NAMALWA (cell line): ENCODE results near the gene SLC34A1.
"Not testable (repeated sequence)": the region's sequence is repeated elsewhere in the genome, so short reads cannot be mapped to it uniquely, and the experiment has no call there.

ENCODE experiments used
- DNase-seq: peaks from one replicate; pipeline ENCODE4 v3.0.0-alpha.2; 2015; ENCODE audit warnings: low spot score

SLC34A1 gene

DNA sequence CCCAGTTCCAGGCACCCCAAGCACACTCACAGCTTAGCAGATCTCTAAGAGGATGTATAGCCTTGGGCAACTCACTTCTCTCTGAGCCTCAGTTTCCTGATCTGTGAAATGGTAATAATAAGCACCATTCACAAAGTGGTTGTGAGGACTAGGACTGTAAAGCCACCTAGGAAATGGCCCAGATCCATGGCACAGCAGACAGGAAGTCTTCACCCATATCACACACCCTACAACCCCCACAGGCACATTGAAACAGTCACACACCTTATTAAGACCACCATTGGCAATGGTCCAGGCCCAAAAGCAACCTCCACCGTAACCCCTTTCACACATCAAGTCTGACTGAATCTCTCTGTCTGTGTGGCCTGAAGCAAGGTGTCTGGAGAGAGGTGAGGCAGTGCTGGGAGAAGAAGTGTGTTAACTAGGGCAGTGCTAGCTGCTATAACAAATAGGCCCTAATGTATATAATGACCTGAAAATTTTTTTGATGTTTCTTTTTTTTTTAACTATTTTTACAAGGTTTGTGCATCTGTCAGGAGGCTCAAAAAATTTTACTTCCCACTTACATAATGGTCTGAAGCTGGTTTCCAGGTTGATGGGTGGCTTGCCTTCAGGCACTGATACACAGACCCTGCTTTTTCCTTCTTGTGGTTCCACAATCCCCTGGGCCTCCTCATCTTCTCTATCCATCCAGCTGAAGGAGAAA, 28.9 kb upstream of the SLC34A1 start:
- no peak for DNase-seq

DNA sequence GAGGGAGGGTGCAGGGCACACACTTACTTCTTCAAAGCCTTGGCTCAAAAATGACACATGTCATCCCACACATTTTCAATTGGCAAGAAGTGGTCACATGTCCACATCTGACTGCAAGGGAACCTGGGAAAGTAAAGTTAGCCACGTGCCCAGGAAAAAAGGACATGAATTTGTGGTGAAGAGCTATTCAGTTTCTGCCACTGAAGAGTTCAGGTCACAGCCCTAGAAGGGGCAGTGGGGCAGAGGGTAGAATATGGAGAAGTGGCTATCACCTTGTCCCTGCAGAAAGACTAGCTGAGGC, 28.4 kb upstream of the SLC34A1 start:
- DNase-seq = no peak

DNA sequence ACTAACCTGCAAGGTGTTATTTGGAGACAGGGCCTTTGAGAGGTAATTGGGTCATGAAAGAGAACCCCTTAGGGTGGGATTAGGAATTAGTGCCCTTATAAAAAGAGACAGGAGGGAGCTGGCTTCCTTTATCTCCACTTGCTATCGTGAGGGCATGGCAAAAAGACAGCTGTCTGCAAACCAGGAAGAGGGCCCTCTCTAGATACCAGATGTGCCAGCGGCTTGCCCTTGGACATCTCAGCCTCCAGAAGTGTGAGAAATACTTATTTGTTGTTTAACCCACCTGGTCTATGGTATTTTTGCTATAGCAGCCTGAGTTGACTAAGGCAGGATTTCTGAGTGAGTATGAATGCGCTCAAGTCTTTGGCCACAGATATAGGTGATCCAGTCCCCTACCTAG, 27.5 kb upstream of the SLC34A1 start:
- DNase-seq = peak; percentile 60

DNA sequence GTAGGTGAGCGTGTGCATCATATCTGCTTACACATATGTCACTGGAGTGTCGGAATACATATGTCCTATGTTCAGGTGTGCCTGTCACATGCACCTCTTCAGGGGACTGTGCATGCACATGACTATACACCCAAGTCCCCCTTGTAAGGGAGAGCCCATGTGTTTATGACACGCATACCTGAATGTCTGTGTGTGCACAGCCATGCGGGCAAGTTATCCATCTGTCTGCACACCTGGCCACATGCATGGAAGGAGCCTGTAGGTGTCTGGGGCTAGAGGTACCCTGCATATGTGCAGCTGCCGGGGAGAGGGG, 27.1 kb upstream of the SLC34A1 start:
- DNase-seq = no peak

DNA sequence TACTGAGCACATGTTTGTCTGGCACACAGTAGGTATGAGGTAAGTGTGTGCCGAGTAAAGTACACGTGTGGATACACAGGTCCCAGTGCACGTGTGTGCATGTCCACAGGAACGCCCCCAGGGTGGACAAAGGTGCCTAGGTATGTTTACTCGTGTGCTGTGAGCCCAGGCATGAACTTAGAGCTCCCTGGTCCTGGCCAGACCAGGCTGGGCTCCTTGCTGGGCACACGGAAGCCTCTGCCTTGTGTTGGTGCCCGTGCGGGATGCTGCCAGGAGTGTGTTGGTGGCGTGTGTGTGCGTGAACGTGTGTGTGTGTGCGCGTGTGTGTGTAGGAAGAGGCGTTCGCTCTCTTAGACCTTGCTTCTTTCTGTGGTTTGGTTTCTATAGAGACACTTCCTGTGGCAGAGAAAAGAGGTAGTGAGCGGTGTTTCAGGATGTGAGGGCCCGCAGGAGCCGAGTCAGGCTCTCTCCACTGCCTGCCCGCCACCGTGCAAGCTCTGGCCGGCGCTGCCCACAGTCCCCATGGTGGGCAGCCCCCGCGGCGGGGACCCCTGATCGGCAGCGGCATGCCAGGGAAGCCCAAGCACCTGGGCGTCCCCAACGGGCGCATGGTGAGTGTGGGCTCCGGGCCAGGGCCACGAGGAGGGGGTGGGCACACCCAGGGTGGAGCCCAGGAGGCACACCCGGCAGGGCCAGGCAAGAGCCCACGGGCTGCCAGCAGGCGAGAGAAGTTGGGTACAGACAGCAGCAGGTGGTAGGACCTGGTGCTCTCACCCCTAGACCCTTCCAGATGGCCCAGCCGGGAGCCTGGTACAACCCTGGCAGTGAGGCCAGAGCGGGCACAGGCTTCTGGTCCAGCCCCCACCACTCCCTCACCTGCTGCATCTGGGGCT, 26.5 kb upstream of the SLC34A1 start, which contains the start of gene RGS14:
TSS of gene RGS14 (plus strand) at position 466 of the 893 bp plus-strand sequence. CDS start at position 567, 101 bp downstream.
- peak; percentile 94 for DNase-seq

DNA sequence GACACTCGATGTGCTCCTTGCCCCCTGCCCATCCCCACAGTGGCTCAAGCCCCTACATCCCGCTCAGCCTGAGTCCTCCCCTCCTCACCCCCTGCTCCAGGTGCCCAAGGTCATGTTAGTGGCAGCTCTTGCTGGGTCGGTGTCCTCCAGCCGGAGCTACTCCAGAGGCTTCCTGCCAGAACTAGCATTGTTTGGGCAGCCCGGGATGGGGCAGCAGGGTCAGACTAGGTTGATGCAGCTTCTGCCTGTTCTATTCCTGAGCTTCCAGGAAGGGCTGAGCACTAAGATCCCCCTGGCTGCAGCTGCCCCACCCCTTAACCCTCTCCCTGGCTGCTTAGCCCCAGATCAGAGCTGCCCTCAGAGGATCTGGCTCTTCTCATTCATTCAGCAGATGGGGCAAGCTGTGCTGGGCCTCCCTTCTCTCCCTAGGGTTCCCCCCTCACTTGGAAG, 25.8 kb upstream of the SLC34A1 start:
- DNase-seq = no peak

DNA sequence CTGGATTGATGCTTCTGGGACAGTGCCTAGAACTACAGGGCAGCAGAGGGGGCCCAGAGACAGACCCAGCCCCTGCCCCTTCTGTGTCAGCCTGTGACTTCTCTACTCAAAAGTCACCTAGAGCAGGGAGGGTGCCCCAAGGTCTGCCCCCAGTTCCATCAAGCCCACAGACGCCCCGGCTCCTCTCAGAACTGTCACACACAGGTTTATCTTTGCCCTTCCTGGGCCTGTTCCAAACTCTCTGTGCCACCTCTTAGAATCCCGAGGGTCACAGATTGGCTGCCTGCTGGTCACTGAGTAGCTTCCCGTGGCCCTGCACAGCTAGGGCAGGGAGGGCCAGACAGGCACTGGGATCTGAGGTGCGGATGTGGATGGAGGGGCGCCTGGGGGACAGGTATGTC, 24.8 kb upstream of the SLC34A1 start:
- no peak for DNase-seq

DNA sequence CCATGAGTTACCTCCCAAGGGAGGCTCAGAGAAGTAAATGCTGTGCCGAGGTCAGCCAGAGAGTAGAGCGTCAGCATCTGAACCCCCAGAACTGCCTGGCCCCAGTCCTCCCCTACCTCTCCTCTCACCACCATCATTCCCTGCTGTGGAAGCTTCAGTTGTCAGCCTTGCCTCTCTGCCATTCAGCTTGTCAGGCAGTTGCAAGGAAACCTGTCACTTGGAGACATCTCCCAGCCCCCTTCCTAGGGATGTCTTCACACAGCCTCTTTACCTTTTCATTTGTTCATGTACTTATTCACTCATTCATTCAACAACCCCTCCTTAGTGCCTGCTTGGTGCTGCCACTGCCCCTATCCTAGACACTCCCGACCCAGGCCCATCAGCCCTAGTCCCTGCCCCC, 24.4 kb upstream of the SLC34A1 start:
- DNase-seq = no peak

DNA sequence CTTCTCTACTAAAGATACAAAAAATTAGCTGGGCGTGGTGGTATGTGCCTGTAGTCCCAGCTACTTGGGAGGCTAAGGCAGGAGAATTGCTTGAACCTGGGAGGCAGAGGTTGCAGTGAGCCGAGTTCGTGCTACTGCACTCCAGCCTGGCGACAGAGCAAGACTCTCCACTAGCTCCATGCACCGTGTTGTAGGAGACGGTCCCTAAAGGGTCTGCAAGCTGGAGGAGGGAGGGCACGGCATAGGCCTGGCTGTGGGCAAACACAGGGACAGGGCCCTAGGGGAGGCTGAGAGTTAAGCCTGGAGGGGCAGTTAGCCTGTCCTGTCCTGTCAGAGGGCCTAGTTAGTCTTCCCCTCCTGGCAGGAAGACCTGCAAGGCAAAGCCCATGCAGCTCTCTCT, 23.5 kb upstream of the SLC34A1 start:
- DNase-seq = not testable (repeated sequence)

DNA sequence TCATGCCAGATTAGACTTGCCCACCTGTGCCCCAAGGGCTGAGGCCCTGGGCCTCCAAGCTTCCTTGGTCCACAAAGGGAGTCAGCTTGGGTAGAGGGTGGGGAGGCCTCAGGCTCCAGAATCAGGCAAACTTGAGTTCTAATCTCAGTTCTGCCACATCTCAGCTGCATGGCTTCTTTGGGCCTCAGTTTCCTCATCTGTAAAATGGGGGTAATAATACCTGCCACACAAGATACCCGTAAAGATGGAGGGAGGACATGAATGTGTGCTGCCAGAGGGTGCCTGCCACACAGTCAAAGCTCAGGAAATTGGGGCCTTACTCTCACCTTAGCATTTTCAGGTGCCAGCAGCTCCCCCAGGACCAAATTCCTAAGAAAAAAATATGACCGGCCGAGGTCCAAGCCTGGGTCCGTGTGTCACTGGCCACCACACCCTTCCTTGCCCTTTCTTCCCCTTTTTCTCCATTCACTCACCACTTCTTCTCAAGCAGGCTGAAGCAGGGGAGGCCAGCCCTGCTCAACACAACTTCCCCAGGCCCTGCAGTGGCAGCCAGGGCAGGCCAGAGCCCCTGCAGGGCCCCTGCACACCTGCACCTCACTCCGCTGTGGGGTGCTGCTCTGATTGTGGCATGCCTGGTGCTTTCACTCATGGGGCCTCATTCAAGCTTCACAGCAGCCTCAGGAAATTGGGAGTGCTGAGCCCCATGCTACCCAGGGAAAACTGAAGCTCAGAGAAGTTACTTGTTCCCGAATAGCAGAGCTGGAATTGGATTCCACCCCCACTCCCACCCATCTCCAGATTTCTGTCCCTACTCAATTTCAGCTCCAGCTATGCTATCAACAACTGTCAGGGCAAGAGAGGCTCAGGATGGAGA, 22.6 kb upstream of the SLC34A1 start:
- peak; percentile 67 for DNase-seq

DNA sequence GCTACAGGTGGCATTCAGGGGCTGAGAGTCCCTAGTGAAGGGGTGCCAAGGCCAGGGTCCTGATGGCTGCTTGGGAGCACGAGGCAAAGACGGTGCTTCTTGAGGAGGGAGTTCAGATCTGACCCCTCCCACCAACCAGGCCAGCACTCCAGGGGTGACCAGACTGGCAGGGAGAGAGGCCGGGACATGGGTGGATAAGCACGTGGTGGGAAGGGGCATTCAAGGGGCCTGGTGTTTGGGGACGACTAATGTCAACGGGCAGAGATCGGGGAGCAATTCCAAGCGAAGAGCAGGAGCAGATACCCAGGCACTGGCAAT, 22.0 kb upstream of the SLC34A1 start:
- DNase-seq = no peak

DNA sequence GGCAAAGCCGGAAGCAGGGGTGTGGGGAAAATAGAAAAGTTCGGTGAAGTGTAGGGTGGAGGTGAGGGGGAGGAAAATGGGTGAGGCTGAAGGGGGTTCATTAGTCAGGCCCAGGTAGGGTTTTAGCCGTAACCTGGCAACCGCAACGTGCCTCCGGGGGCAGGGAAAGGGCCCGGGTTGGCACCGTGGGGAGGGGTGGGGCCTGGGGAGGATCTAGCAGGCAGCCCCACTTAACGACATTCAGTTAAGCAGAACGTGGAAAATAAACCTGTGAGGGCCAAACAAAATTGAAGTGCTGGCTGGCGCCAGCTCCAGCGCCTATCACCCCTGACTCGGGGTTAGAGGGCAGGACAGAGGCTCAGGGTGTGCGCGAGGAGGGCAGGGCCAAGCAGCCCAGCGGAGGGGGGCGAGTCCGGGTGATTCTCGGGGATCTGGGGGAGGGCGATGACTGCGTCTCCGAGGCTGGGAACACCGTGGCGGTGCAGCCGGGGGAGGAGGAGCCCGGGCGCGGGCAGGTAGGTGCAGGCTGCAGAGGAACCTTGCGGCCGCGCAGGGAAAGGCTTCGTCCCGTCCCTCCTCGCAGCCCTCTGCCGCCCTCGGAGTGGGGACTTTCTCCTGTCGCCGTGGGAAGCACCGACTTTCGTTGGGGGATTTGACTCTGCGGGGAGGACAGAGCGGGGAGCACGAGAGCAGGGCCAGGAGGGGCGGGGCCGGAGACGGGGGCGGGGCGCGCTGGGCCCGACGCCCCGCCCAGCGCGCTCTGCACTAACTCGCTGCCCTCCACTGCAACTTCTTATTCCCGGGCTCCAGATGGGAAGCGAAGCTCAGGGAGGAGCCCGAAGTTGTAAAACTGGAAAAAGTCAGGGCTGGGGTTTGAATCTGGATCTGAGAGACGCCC, 21.4 kb upstream of the SLC34A1 start:
- DNase-seq = no peak

DNA sequence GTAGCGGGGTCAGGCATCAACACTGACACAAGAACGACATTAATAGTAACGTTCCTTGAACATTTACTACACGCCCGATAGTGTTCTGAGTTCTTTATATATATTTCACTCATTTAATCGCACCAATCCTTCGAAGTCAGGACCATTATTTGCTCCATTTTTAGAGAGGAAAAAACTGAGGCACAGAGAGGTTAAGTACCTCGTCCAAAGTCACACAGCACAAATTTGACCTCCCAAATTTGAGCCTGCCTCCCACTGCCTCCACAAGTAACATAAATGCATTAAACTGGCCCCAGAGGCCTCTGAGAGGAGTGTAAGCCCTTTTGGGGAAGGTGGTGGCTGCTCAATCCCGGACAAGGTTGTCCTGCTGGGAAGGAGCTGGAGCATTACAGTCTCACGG, 20.7 kb upstream of the SLC34A1 start:
- DNase-seq = no peak

DNA sequence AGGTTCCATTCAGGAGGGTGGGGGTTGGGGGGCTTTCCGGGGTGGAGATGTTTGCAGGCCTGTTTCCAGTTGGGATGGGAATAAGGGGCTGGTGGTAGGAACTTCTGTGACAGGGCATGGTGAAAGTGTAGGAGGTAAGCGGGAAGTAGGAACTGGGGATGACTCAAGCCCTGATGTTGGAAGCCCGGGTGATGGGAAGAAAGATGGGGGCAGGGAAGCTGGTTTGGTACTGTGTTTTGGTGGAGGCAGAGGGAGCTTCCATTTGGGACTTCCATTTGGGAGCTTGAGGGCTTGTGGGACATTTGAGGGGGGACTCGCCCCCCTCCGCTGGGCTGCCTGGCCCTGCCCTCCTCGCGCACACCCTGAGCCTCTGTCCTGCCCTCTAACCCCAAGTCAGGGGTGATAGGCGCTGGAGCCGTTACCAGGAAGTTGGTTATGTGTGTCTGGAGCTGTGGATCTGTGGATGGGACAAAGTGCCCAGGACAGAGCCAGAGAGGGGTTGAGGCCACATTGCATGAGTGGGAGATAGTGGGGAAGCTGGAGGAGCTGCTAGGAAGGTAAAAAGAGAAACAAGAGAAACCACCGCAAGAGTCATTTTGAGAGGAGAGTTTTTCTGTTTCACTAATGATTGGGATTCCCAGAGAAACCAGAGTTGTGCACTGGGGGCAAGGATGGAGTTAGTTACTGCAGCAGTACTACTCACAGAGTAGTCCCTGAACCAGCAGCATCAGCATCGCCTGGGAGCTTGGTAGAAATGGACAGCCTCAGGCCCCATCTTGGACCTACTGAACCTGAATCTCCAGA, 19.9 kb upstream of the SLC34A1 start:
- no peak for DNase-seq

DNA sequence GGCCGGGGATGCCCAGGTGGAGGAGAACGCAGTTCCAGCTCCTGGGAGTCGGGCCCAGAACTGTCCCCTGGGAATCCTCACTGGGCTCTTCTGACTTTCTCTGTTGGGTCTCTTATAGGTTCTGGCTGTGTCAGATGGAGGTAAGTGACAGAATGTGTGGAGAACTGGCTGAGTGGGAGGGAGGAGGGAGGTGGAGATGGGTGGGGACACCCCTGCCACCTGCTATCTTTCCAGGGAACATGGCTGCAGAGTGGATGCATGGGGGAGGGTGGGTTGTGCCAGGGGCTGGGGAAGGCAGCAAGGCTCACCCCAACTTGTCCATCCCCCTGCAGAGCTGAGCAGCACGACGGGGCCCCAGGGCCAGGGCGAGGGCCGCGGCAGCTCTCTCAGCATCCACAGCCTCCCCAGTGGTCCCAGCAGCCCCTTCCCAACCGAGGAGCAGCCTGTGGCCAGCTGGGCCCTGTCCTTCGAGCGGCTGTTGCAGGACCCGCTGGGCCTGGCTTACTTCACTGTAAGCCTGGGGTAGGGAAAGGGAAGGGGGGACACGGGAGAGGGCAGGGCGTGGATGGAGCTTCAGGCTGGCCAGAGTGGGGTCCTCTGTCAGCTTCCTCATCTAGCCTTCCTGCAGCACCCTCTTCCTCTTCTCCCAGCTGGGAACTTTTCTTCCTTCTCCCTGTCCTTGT, 18.2 kb upstream of the SLC34A1 start:
- DNase-seq = no peak

DNA sequence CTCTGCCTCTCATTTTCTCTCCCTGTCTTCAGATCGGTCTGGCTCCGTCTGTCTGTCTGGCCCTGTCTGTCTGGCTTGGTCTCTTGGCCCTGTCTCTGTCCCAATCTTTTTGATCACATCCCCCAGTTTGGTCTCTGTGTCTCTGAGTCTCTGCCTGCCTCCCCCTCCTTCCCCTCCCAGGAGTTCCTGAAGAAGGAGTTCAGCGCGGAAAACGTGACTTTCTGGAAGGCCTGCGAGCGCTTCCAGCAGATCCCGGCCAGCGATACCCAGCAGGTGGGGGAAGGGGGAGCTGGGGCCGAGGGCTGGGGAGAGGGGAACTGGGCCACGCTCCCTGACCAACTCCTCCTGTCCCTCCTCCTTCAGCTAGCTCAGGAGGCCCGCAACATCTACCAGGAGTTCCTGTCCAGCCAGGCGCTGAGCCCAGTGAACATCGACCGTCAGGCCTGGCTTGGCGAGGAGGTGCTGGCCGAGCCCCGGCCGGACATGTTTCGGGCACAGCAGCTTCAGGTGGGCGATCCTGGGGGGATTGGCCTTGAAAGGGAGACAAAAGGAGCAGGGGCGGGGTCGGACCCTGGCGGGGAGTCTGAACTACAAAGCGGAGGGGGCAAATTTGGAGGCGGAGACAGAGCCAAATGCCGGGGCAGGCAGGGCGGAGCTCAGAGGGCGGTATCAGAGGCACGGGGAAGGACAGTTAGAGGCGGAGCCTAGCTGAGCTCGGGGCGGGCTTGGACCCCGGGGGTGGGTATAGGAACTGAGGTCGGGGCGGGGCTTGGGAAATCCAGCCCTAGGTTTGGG, 17.5 kb upstream of the SLC34A1 start:
- no peak for DNase-seq

DNA sequence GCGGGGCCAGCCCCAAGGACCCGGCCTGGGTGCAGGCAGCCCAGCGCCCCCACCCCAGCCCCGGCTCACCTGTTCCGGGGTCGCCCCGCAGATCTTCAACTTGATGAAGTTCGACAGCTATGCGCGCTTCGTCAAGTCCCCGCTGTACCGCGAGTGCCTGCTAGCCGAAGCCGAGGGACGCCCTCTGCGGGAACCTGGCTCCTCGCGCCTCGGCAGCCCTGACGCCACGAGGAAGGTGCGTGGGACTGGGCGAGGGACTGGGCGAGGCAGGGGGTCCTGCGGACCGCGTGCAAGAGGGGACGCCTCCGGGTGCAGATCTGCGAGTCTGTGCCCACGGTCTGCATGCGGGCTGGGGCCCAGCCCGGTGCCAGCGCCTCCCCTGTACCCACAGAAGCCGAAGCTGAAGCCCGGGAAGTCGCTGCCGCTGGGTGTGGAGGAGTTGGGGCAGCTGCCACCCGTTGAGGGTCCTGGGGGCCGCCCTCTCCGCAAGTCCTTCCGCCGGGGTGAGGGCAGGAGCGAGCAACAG, 16.8 kb upstream of the SLC34A1 start:
- no peak for DNase-seq

DNA sequence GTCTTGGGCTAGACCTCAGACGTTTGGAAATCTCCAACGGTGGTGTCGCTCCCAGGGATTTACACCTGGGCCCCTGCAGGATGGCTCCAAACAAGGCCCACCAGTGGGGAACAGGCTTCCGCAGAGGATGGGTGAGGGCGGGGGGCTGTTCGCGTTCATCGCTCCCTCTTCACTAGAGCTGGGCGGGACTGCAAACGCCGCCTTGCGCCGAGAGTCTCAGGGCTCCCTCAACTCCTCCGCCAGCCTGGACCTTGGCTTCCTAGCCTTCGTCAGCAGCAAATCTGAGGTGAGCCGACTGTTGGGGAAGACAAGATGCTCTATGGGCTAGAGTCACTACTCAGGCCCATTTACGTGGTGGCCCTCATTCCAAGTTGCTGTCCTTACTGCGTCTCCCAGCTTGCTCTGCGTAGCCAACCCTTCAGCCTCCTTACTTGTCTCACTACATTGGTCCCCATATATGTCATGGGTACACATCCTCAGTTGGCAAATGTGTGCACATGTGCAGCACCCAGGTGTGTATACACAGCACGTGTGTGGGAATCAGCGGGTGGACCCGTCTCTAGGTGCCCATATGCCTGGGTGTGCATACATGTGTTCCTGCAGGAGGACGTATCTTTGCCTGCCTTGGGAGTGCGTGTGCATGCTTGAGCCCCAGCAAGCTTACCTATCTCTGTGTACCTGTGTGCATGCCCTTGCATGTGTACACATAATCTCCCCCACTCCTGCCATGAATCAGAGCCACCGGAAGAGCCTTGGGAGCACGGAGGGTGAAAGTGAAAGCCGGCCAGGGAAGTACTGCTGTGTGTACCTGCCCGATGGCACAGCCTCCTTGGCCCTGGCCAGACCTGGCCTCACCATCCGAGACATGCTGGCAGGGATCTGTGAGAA, 16.0 kb upstream of the SLC34A1 start:
- no peak for DNase-seq
